Measurements from ENCODE around the gene CDC45. TPM values are rescaled to one million over a fixed set of nuclear protein-coding genes. Genes with fewer than 3 reads are reported as not detected.
A peak's percentile ranks its signal among the peaks of the same experiment; 100 is the strongest.

The CDC45 gene
- total and polyA plus RNA-seq, 2 donors from 2014 or later, result 0.32 to 1.1 TPM

DNA sequence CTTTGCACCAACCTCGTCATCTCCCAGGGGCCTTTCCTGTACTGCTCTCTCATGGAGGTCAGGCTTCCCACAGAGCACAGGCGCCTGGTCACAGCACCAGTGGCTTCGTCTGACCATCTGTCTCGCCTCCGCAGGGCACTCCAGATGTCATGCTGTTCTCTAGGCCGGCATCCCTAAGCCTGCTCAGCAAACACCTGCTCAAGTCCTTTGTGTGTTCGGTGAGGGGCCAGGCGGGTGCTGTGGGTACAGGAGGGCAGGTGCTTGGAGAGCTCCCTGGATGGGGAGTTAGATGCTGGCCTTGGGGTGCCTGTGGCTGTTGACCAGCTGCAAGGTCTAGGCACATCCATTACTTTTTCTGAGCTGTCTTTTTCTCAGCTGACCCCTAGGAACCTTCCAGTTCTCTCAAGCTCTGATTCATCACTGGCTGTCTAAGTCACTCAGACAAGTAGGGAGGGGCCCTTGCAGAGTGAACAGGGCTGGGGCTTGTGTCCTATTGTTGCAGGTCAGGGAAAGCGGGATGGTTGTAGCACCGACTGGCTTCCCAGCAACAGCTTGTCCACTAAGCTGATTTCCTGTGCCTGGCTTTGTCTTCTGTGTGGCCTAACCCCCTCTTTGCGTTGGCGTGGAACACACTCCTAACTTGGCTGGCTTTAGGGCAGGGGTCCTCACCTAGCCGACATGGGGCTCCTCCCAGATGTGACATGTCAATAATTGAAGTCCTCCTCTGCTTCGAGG lies 35.3 kb downstream of the CDC45 start:
- Histone ChIP-seq H3K27me3 (ENCODE audit: control insufficient read depth, insufficient read depth, low read length) (no peaks in the 10 kb centered on the region), H3K4me1 (ENCODE audit: control insufficient read depth in 2 of 3, insufficient read depth in 2 of 3, low read depth in 1 of 3, low read length in 3 of 3) (no peaks in the 10 kb centered on the region), H3K4me3 (ENCODE audit: low read length in 3 of 3) (no peak overlapping the region), H3K36me3 (ENCODE audit: control insufficient read depth in 2 of 3, insufficient read depth in 3 of 3, low read length in 3 of 3) (no peaks in the 10 kb centered on the region), H3K27ac (ENCODE audit: low read depth in 2 of 2, low read length in 2 of 2) (no peak overlapping the region), H3K9me3 (ENCODE audit: control insufficient read depth in 2 of 3, insufficient read depth in 1 of 3, low read length in 3 of 3) (peaks cover 0 to 4% (median 2%) of the 10 kb centered on the region in 3 donors), H3K9ac (ENCODE audit: low read length in 3 of 3) (no peak overlapping the region)
- no peak for DNase-seq
- intact Hi-C loops (cut with DNase I), result no loop called here
- TF ChIP-seq CTCF (IDR thresholded peaks at IDR 0.05; ENCODE audit: borderline replicate concordance, extremely low read depth, insufficient read depth), result no peak
- FAIRE-seq, result no peak

- Histone ChIP-seq H3K36me3 (ENCODE audit: control insufficient read depth in 2 of 3, insufficient read depth in 3 of 3, low read length in 3 of 3) (no peaks in the 10 kb centered on the region), H3K4me3 (ENCODE audit: low read length in 3 of 3) (no peak overlapping the region), H3K4me1 (ENCODE audit: control insufficient read depth in 2 of 3, insufficient read depth in 2 of 3, low read depth in 1 of 3, low read length in 3 of 3) (no peaks in the 10 kb centered on the region), H3K9ac (ENCODE audit: low read length in 3 of 3) (no peak overlapping the region), H3K27me3 (ENCODE audit: control insufficient read depth, insufficient read depth, low read length) (no peaks in the 10 kb centered on the region), H3K9me3 (ENCODE audit: control insufficient read depth in 2 of 3, insufficient read depth in 1 of 3, low read length in 3 of 3) (peaks cover 0 to 4% (median 2%) of the 10 kb centered on the region in 3 donors), H3K27ac (ENCODE audit: low read depth in 2 of 2, low read length in 2 of 2) (no peak overlapping the region)
- FAIRE-seq, result no peak
- intact Hi-C loops (cut with DNase I), result no loop called here
- no peak for DNase-seq
- TF ChIP-seq CTCF (IDR thresholded peaks at IDR 0.05; ENCODE audit: borderline replicate concordance, extremely low read depth, insufficient read depth), result no peak
These were observed 36.1 kb downstream of the CDC45 start for GRCh38 chr22:19515654-19516377.

- no peaks in the 10 kb centered on the region for H3K27me3 ChIP-seq (ENCODE audit: control insufficient read depth, insufficient read depth, low read length)
- no peak for TF ChIP-seq CTCF (IDR thresholded peaks at IDR 0.05; ENCODE audit: borderline replicate concordance, extremely low read depth, insufficient read depth)
- DNase-seq (peak in 1 of 5 donors; percentile 38), FAIRE-seq (no peak)
- H3K9ac ChIP-seq (ENCODE audit: low read length in 3 of 3), result no peak overlapping the region
- intact Hi-C loops (cut with DNase I), result no loop called here
- H3K27ac ChIP-seq (ENCODE audit: low read depth in 2 of 2, low read length in 2 of 2), result no peak overlapping the region
- peaks cover 0 to 4% (median 2%) of the 10 kb centered on the region in 3 donors for H3K9me3 ChIP-seq (ENCODE audit: control insufficient read depth in 2 of 3, insufficient read depth in 1 of 3, low read length in 3 of 3)
- no peak overlapping the region for H3K4me3 ChIP-seq (ENCODE audit: low read length in 3 of 3)
- no peaks in the 10 kb centered on the region for H3K36me3 ChIP-seq (ENCODE audit: control insufficient read depth in 2 of 3, insufficient read depth in 3 of 3, low read length in 3 of 3)
- H3K4me1 ChIP-seq (ENCODE audit: control insufficient read depth in 2 of 3, insufficient read depth in 2 of 3, low read depth in 1 of 3, low read length in 3 of 3), result no peaks in the 10 kb centered on the region
These were observed 36.9 kb downstream of the CDC45 start for GRCh38 chr22:19516378-19517170.

Data from kidney (tissue), 14 donors.